G401.6 (cell line): ENCODE results near the gene CEP112.

Experiments
- FAIRE-seq: peaks from 2 replicates; lab custom pipeline; 2012; peaks lifted over from hg19 to GRCh38; lab: Jason Lieb, UNC

Gene CEP112

GRCh38 chr17:65925606-65926307 is 266.2 kb downstream of the CEP112 start:
- FAIRE-seq, result no peak

DNA sequence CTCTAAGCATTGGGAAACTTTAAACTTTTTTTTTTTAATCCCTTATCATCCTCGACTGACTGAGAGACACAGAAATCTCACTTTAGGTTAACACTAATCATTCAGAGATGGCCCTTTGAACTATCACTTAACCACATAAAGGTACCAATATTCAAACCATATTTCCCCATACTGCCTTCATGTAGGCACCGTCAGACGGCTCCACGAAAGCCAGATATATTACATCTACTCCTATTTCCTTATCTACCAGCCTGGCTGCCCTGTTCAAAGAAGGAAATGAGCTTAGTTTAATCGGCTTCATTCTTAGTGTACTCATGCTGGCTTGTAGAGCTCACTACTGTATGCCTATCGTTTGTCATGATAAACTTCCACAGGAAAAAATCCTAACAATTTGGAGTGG is 270.9 kb downstream of the CEP112 start:
- FAIRE-seq, result no peak

DNA sequence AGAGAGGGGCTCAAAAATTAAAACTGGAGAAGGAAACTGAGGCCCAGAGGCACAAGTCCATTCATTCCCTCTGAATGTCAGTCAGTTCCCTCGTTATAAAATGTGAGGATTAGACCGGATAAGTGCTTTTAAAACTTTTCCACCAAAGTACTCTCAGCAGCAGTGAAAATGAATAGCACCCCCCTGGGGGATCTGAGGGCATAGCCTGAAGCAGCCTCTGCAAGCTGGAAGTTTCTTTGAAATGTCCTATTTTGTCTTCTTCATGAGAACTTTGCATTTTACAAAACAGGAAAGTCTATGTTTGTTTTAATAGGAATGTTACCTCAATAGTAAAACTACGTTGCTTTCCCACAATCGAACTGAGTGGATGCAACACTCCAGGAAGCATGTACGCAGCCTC is 273.0 kb downstream of the CEP112 start:
- FAIRE-seq, result no peak

DNA sequence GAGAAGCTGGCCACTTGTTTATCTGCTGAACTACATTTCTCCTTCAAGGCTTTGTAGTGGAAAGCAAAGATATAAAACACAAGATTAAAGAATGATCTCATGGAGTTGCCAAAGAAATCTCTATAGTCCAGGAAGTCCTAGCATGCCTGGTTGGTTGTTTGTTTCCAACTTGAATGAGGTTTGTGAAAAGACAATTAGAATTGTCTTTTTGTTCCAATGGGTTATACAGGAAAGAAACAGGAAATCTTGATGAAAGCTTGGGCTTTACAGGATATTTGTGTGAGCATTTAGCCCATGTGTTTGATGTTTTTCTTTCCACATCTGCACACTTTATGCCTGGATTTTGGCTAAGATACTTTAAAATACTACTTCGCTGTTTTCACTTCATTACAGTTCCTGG is 273.4 kb downstream of the CEP112 start:
- no peak for FAIRE-seq

DNA sequence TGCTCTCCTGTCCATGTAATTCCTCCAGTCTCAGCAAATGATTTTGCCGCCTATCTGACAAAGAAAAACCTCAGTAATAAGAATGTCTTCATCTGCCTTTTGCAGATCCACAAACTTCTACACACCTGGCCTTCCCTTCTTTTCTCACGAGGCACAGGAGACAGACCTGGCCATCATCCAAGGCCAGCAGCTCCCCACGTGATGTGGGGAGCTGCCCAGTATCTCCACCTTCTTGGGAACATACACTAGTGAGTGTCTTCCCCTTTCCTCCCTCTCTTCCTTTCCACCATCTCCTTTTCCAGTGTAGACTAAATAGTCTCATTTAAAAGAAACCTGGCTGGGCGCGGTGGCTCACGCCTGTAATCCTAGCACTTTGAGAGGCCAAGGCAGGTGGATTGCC is 274.4 kb downstream of the CEP112 start:
- FAIRE-seq, result no peak

GRCh38 chr17:65916425-65916824 is 275.5 kb downstream of the CEP112 start:
- FAIRE-seq, result no peak

- no peak for FAIRE-seq
Observed at GRCh38 chr17:65914784-65915342, 277.1 kb downstream of the CEP112 start.

DNA sequence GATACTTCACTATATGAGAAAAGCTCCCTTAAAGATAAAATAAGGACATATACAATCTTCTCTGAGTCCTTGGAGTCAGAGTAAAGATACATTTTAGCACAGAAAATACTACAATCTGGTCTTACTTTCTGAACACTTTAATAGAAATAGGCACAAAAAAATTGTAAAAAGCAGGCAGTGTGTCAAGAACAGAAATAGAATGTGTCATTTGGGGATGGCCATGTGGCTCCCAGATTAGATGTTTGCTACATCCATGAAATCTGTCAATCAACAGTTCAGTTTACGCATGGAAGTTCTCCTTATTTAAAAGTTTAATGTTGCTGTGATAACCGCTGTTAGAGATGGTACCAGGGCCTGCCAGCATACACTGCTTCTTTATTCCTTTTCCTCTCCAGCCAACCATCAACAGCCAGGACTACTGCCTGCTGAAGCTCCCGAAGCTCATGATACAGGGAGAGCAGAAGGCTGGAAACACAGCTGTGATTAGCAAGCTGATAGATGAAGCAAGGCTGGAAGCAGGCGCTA is 278.5 kb downstream of the CEP112 start:
- no peak for FAIRE-seq

- FAIRE-seq, result no peak
Observed at GRCh38 chr17:65910836-65911235, 281.1 kb downstream of the CEP112 start.

GRCh38 chr17:65902831-65903522 is 289.0 kb downstream of the CEP112 start:
- FAIRE-seq, result no peak

GRCh38 chr17:65902155-65902554 is 289.8 kb downstream of the CEP112 start:
- no peak for FAIRE-seq

- no peak for FAIRE-seq
Observed at GRCh38 chr17:65901394-65901793, 290.5 kb downstream of the CEP112 start.

- no peak for FAIRE-seq
Observed at GRCh38 chr17:65900216-65900615, 291.7 kb downstream of the CEP112 start.

DNA sequence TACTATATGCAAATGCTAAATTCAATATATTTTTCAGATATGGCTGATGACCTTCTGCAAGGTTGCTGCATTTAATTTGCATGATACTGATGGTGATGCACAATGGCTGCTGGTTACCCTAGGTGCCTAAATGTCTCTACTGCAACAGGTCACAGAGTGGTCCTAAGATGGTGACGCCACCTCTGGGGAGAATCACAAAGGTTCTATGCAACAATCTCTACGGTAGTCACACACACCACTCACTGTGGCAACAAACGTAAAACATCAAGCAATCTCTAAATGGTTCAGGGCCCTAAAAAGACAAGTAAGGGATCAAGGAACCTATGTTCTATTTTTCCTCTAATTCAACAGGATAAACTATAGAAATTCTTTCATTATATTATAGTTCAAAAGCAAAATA is 293.3 kb downstream of the CEP112 start:
- FAIRE-seq, result no peak

DNA sequence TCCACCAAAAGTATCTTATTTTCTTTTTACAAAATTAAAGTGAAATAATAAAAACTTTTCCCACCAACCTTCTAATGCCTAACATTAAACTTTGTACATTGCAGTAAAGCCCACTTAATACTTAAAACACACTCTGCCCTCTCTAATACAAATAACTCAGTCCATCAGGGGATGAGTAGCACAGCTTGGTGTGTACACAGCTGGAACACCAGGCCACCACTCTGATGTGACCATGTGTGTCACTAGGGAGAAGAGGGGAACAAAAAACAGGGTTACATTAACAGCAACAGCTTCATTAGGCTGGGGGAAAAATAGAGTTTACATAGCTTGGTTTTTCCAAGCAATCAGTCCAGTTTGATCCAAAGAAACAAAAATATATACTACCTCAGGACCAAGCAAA is 295.0 kb downstream of the CEP112 start:
- no peak for FAIRE-seq

DNA sequence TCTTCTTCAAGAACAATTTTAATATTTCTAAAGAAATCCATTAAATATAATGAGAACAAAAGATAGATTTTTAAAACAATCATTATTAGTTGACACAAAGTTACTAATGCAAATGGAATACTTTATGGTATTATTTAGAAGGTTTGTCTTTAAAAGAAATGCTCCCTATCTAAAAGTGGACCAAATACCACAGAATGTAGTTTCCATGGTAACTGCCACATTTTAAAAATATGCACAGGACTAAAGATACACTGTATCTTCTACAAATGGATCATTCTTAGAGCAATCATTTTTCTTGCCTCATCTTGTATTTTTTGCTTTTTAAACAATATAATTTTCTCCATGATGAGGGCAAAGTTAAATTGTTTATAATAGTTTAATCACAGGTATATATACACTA is 296.0 kb downstream of the CEP112 start:
- peak; percentile 40 for FAIRE-seq

GRCh38 chr17:65893692-65894279 is 298.1 kb downstream of the CEP112 start:
- FAIRE-seq, result no peak

DNA sequence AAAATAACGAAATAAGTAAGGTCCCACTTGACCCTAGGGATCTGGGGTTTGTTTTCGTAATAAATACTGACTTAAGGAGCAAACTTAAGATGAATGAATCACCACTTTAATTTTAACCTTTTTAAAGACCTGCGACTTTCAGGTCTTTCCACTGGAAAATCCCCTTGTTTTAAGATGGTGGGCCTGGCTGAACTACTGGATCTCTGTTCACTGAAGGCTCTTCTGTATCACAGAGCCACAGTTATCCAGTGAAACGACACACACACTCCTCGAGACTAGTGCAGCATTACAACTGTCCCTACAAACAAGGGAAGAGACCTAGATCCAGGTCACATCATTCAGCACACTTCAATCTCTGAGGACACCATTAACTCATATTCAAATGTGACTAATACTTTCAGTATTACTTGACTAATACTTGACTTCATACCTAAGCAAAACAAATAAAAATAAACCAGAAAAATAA is 299.0 kb downstream of the CEP112 start:
- no peak for FAIRE-seq

DNA sequence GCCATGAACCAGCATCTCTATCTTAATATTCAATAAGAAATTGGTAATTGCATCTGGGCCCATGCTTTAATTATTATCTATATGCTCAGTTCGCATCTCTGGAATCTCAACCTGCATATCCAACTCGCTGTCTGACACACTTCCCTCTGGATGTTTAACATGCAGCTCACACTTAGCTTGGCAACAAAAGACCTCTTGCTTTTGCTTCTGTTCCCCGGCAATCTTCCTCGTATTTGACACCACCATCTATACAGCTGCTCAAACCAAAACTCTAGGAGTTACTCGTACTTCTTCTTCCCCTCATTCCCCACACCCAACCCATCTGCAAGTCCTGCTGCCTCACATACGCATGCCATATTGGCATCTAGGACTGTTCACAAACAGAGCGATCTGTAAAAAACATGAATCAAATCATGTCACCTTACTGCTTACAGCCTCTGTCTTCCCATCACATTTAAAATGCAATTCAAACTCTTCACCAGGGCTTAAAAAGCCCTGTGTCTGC is 300.6 kb downstream of the CEP112 start:
- no peak for FAIRE-seq

DNA sequence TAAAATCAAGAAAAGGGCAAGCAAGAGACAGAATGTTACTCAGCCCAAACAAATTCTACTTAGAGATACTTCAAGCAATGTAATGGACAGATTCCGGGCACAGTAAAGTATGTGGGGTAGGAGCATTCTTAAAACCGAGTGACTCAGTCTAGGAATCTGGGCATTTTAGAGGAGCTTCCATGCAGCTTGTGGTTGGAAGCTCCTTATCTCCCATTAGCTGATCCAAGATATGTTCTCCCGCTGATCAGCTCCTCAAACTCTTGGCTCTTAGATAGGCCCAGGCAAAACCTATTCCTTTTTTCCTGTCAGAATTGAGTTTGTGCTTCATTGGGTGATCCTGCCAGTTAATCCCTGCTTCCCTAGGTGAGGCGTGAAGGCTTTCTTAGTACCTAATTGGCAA is 303.3 kb downstream of the CEP112 start:
- FAIRE-seq, result no peak

DNA sequence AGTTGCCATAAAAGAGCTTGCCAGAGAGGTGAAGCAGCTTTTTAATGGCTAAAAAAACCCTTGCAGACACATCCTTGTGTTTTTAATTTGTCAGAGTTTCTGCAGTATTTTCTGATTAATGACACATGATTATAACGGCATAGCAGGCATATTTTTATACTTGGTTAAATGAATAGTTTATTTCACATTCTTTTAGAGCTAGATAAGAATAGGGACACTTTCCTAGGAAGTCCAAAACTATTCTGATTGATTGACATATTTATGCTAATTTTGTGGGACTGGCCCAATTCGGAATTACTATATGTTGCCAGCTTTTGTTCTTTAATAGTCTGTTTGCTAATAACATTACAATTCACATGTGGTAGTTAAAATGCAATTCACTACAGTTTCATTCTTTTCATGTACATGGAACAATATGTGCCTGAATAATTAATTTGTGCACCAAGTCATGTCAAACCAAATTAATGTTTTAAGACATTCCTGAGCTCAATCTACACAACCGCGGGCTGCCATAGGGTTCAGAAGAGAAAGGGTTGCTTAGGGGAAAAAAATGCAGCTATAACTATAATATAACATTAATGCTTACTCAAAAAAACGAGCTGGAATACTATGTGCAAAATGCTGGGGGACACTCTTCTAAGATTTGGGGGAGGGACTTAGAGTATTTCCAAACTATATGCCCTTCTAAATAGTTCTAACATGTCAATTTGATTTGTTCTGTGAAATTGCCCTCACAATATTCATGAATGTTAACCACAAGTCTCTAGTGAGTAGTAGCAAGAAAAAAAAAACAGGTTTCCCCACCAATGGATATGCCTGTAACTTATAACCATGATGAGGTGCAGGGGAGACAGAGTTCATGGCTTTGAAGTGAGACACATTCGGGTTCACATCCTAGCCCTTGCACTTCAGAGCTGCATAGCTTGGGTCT is 305.4 kb downstream of the CEP112 start:
- no peak for FAIRE-seq
